ENCODE data around the gene NTF3. TPM values are rescaled to one million over a fixed set of nuclear protein-coding genes. Genes with fewer than 3 reads are reported as not detected.

NTF3 gene
- total RNA-seq, 1 experiment from 2014 or later: not detected

- TF ChIP-seq, protein P1, sequence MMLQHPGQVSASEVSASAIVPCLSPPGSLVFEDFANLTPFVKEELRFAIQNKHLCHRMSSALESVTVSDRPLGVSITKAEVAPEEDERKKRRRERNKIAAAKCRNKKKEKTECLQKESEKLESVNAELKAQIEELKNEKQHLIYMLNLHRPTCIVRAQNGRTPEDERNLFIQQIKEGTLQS (IDR thresholded peaks at IDR 0.05): no peak
- TF ChIP-seq ELF1 (IDR thresholded peaks at IDR 0.05; ENCODE audit: borderline replicate concordance, low read depth) (no peak), JUND (IDR thresholded peaks at IDR 0.05) (no peak), TCF7L2 (IDR thresholded peaks at IDR 0.05; ENCODE audit: borderline replicate concordance, extremely low read depth, insufficient read depth, insufficient read length) (no peak)
Measured at GRCh38 chr12:5499566-5500330, 67.8 kb downstream of the NTF3 start (continued).

- H3K79me2 ChIP-seq (ENCODE audit: insufficient read depth, low read length): no peaks in the 10 kb centered on the region
- ChIA-PET RAD21 (ENCODE audit: low non-redundant PET in 1 of 2, low total read pairs in 2 of 2, uncharacterized antibody in 2 of 2, unreplicated experiment in 2 of 2) (no interaction called here), CTCF (no interaction called here), POLR2A (no interaction called here)
- no peaks in the 10 kb centered on the region for H3K9me3 ChIP-seq (ENCODE audit: control insufficient read depth in 1 of 2, insufficient read depth in 1 of 2, low read depth in 1 of 2, low read length in 2 of 2)
- no peak overlapping the region for H3K4me3 ChIP-seq (replicated peaks in 1 of 2; ENCODE audit: low read depth in 1 of 2, low read length in 2 of 2)
- H3K4me2 ChIP-seq (ENCODE audit: low read length): no peak overlapping the region
- H2AFZ ChIP-seq (ENCODE audit: low read depth, low read length, poor library complexity, severe bottlenecking): no peak overlapping the region
- no peaks in the 10 kb centered on the region for H3K4me1 ChIP-seq (ENCODE audit: control insufficient read depth in 1 of 2, insufficient read depth in 2 of 2, low read length in 2 of 2)
- peaks cover 56% of the 10 kb centered on the region; the same call in 1 of the 2 replicates for H3K27me3 ChIP-seq (ENCODE audit: insufficient read depth, low read length)
- H3K36me3 ChIP-seq (ENCODE audit: control insufficient read depth in 1 of 2, insufficient read depth in 2 of 2, low read length in 2 of 2): no peaks in the 10 kb centered on the region
- no peak for ATAC-seq
- no peak for DNase-seq (ENCODE audit: low read depth, low spot score)
- H4K20me1 ChIP-seq (ENCODE audit: insufficient read depth): no peaks in the 10 kb centered on the region
- no peak overlapping the region for H3K27ac ChIP-seq (ENCODE audit: low read depth, low read length)
- no peaks in the 10 kb centered on the region for H3K9me2 ChIP-seq (ENCODE audit: insufficient read depth)
- intact Hi-C loops (cut with micrococcal nuclease): no loop called here
- TF ChIP-seq YY1 (IDR thresholded peaks at IDR 0.05; ENCODE audit: extremely low read depth, insufficient replicate concordance, low read depth, low read length) (no peak), CBX3 (IDR thresholded peaks at IDR 0.05; ENCODE audit: low read depth) (no peak), TCF7L2 (IDR thresholded peaks at IDR 0.05; ENCODE audit: borderline replicate concordance, extremely low read depth, insufficient read depth, insufficient read length) (no peak), EGR1 (IDR thresholded peaks at IDR 0.05; ENCODE audit: low read depth) (no peak), JUND (IDR thresholded peaks at IDR 0.05) (no peak), ZNF274 (IDR thresholded peaks at IDR 0.05; ENCODE audit: low read depth, low read length) (no peak), CTCF (IDR thresholded peaks at IDR 0.05 in 2 of 3, conservative IDR thresholded peaks at IDR 0.05 in 1 of 3; ENCODE audit: borderline replicate concordance in 1 of 3, insufficient read depth in 1 of 3, low read depth in 2 of 3, low read length in 2 of 3) (no peak), EZH2phosphoT487 (IDR thresholded peaks at IDR 0.05; ENCODE audit: borderline replicate concordance) (no peak), RAD21 (IDR thresholded peaks at IDR 0.05; ENCODE audit: low read depth) (no peak), POLR2A (IDR thresholded peaks at IDR 0.05; ENCODE audit: borderline replicate concordance, extremely low read depth, insufficient read depth, insufficient read length) (no peak), FOSL1 (IDR thresholded peaks at IDR 0.05; ENCODE audit: low read depth) (no peak)
- TF ChIP-seq, protein P2, sequence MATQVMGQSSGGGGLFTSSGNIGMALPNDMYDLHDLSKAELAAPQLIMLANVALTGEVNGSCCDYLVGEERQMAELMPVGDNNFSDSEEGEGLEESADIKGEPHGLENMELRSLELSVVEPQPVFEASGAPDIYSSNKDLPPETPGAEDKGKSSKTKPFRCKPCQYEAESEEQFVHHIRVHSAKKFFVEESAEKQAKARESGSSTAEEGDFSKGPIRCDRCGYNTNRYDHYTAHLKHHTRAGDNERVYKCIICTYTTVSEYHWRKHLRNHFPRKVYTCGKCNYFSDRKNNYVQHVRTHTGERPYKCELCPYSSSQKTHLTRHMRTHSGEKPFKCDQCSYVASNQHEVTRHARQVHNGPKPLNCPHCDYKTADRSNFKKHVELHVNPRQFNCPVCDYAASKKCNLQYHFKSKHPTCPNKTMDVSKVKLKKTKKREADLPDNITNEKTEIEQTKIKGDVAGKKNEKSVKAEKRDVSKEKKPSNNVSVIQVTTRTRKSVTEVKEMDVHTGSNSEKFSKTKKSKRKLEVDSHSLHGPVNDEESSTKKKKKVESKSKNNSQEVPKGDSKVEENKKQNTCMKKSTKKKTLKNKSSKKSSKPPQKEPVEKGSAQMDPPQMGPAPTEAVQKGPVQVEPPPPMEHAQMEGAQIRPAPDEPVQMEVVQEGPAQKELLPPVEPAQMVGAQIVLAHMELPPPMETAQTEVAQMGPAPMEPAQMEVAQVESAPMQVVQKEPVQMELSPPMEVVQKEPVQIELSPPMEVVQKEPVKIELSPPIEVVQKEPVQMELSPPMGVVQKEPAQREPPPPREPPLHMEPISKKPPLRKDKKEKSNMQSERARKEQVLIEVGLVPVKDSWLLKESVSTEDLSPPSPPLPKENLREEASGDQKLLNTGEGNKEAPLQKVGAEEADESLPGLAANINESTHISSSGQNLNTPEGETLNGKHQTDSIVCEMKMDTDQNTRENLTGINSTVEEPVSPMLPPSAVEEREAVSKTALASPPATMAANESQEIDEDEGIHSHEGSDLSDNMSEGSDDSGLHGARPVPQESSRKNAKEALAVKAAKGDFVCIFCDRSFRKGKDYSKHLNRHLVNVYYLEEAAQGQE (IDR thresholded peaks at IDR 0.05; ENCODE audit: low read depth): no peak
- TF ChIP-seq, protein P3, sequence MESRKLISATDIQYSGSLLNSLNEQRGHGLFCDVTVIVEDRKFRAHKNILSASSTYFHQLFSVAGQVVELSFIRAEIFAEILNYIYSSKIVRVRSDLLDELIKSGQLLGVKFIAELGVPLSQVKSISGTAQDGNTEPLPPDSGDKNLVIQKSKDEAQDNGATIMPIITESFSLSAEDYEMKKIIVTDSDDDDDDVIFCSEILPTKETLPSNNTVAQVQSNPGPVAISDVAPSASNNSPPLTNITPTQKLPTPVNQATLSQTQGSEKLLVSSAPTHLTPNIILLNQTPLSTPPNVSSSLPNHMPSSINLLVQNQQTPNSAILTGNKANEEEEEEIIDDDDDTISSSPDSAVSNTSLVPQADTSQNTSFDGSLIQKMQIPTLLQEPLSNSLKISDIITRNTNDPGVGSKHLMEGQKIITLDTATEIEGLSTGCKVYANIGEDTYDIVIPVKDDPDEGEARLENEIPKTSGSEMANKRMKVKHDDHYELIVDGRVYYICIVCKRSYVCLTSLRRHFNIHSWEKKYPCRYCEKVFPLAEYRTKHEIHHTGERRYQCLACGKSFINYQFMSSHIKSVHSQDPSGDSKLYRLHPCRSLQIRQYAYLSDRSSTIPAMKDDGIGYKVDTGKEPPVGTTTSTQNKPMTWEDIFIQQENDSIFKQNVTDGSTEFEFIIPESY (IDR thresholded peaks at IDR 0.05; ENCODE audit: extremely low read depth, insufficient replicate concordance, low read length): no peak
- TF ChIP-seq, protein P4, sequence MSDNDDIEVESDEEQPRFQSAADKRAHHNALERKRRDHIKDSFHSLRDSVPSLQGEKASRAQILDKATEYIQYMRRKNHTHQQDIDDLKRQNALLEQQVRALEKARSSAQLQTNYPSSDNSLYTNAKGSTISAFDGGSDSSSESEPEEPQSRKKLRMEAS (IDR thresholded peaks at IDR 0.05): no peak
- H3K9ac ChIP-seq (ENCODE audit: low read length): no peak overlapping the region
- BruUV-seq (replicated peaks): no TSS peak
Measured at GRCh38 chr12:5500331-5500659, 68.4 kb downstream of the NTF3 start.
